HCT116 (cell line): ENCODE measurements around the gene SRGAP3. TPM values are rescaled to one million over a fixed set of nuclear protein-coding genes. Genes with fewer than 3 reads are reported as not detected.

Experiments used
- ATAC-seq: fragments of 200-7000 bp; cut with Tn5 transposase; 2 replicates; pipeline ENCODE4 v1.9.1; 2020; ENCODE audit warnings: mild to moderate bottlenecking, moderate library complexity
- BruUV-seq: library from RNA; stranded (reverse); fragments of 400-500 nt; replicated peaks from 2 replicates; lab custom pipeline; 2021; lab: Mats Ljungman, UMichigan
- CTCF ChIA-PET: fragments of 300-600 bp; sonication (Branson Sonifier 250); formaldehyde crosslinking; loops from one replicate; lab custom pipeline; 2021; ENCODE audit warnings: antibody characterized with exemption; lab: Charles Lee
- POLR2A ChIA-PET: fragments of 300-600, 350-600 bp; sonication (Branson Sonifier 250); formaldehyde crosslinking; loops from one replicate; lab custom pipeline; 2021; ENCODE audit warnings: antibody characterized with exemption; lab: Charles Lee
- RAD21 ChIA-PET, 2 experiments: fragments of 300-600 bp; sonication (Branson Sonifier 250); formaldehyde crosslinking; loops; one replicate each; lab custom pipeline; 2023; ENCODE audit warnings: low total read pairs in 2 of 2; ENCODE audit not compliant: uncharacterized antibody in 2 of 2, unreplicated experiment in 2 of 2, low non-redundant PET in 1 of 2; lab: Charles Lee
- DNase-seq: peaks from one replicate; pipeline ENCODE4 v3.0.0-alpha.2; 2010; ENCODE audit warnings: low read depth, low spot score
- H2AFZ ChIP-seq: fragments of 200-600 bp; shearing (Covaris generic), sonication (generic); 2 replicates; pipeline ENCODE4 v1.6.1; 2017; ENCODE audit warnings: low read depth, mixed run types, mixed read lengths, antibody characterized with exemption, low read length; ENCODE audit not compliant: poor library complexity, severe bottlenecking
- H3K27ac ChIP-seq: 2 replicates; pipeline ENCODE4 v1.5.1; 2012; ENCODE audit warnings: low read depth, low read length
- H3K27me3 ChIP-seq: fragments of 200-600 bp; sonication (generic); 2 replicates; pipeline ENCODE4 v1.6.1; 2016; ENCODE audit warnings: mixed run types, low read length, mixed read lengths; ENCODE audit not compliant: insufficient read depth
- H3K36me3 ChIP-seq, 2 experiments: fragments of 200-500 bp in 1 of 2; fragments of 200-600 bp in 1 of 2; sonication (Bioruptor generic) in 1 of 2; sonication (generic) in 1 of 2; 2 replicates each; pipeline versions ENCODE4 v1.5.1 to v1.6.1; 2014 to 2016; ENCODE audit warnings: low read length in 2 of 2, inconsistent platforms in 1 of 2, mixed read lengths in 1 of 2, mixed run types in 1 of 2; ENCODE audit not compliant: insufficient read depth in 2 of 2, control insufficient read depth in 1 of 2
- H3K4me1 ChIP-seq, 2 experiments: fragments of 200-600 bp in 1 of 2; sonication (generic) in 1 of 2; 2 replicates each; pipeline versions ENCODE4 v1.5.1 to v1.6.1; 2012 to 2017; ENCODE audit warnings: low read length in 2 of 2, inconsistent platforms in 1 of 2, mild to moderate bottlenecking in 1 of 2, mixed read lengths in 1 of 2, mixed run types in 1 of 2, moderate library complexity in 1 of 2; ENCODE audit not compliant: insufficient read depth in 2 of 2, control insufficient read depth in 1 of 2
- H3K4me2 ChIP-seq: fragments of 200-600 bp; sonication (generic); 2 replicates; pipeline ENCODE4 v1.6.1; 2017; ENCODE audit warnings: mixed run types, low read length, mixed read lengths
- H3K4me3 ChIP-seq, 2 experiments: fragments of 200-600 bp in 1 of 2; sonication (generic) in 1 of 2; replicated peaks in 1 of 2; 2 replicates each; pipeline ENCODE4 v1.5.1; 2011 to 2016; ENCODE audit warnings: low read length in 2 of 2, control low read depth in 1 of 2, low read depth in 1 of 2, mild to moderate bottlenecking in 1 of 2, mixed read lengths in 1 of 2, mixed run types in 1 of 2
- H3K79me2 ChIP-seq: fragments of 200-600 bp; sonication (generic); 2 replicates; pipeline ENCODE4 v1.6.1; 2017; ENCODE audit warnings: mild to moderate bottlenecking, mixed run types, low read length, moderate library complexity, mixed read lengths; ENCODE audit not compliant: insufficient read depth
- H3K9ac ChIP-seq: fragments of 200-600 bp; sonication (generic); 2 replicates; pipeline ENCODE4 v1.6.1; 2016; ENCODE audit warnings: low read length, mixed read lengths
- H3K9me2 ChIP-seq: fragments of 200-600 bp; sonication (generic), shearing (Covaris generic); 2 replicates; pipeline ENCODE4 v1.6.1; 2017; ENCODE audit warnings: mixed run types, mild to moderate bottlenecking, moderate library complexity; ENCODE audit not compliant: insufficient read depth
- H3K9me3 ChIP-seq, 2 experiments: fragments of 200-500 bp in 1 of 2; fragments of 200-600 bp in 1 of 2; sonication (Bioruptor generic) in 1 of 2; sonication (generic) in 1 of 2; 2 replicates each; pipeline ENCODE4 v1.6.1; 2014 to 2017; ENCODE audit warnings: low read length in 2 of 2, mixed read lengths in 2 of 2, inconsistent platforms in 1 of 2, low read depth in 1 of 2, mild to moderate bottlenecking in 1 of 2, mixed run types in 1 of 2, moderate library complexity in 1 of 2; ENCODE audit not compliant: control insufficient read depth in 1 of 2, insufficient read depth in 1 of 2
- H4K20me1 ChIP-seq: fragments of 200-600 bp; sonication (generic), shearing (Covaris generic); 2 replicates; pipeline ENCODE4 v1.6.1; 2017; ENCODE audit warnings: mixed run types, mild to moderate bottlenecking, moderate library complexity; ENCODE audit not compliant: insufficient read depth
- CEBPB ChIP-seq: IDR thresholded peaks from 2 replicates; pipeline ENCODE4 v1.6.1; 2012; ENCODE audit warnings: low read depth
- EZH2phosphoT487 ChIP-seq: fragments of 200-600 bp; IDR thresholded peaks from 2 replicates; pipeline ENCODE4 v1.6.1; 2018; ENCODE audit warnings: antibody characterized with exemption, borderline replicate concordance
- FOSL1 ChIP-seq: IDR thresholded peaks from 2 replicates; pipeline ENCODE4 v1.6.1; 2012; ENCODE audit warnings: low read depth
- YY1 ChIP-seq: IDR thresholded peaks from 2 replicates; pipeline ENCODE4 v1.6.1; 2011; ENCODE audit warnings: low read length, low read depth, moderate library complexity, mild to moderate bottlenecking; ENCODE audit not compliant: insufficient replicate concordance; ENCODE audit errors: extremely low read depth
- ZFX ChIP-seq: fragments of 450-650 bp; IDR thresholded peaks from 2 replicates; pipeline ENCODE4 v1.6.1; 2017
- ZNF274 ChIP-seq: fragments of 200-500 bp; sonication (Bioruptor generic); IDR thresholded peaks from 2 replicates; pipeline ENCODE4 v1.6.1; 2014; ENCODE audit warnings: mild to moderate bottlenecking, low read depth, low read length, inconsistent platforms
- intact Hi-C: fragments of 100-400 bp; cut with micrococcal nuclease; formaldehyde crosslinking; loops from 2 replicates; pipeline ENCODE4 v1.10.0; 2022
- total RNA-seq: library from RNA; stranded (reverse); gene quantifications from one replicate; pipeline ENCODE4 v1.2.1, GENCODE V29; 2021; ENCODE audit not compliant: unreplicated experiment
- TF ChIP-seq, protein P1 (sequence below): IDR thresholded peaks from 2 replicates; pipeline ENCODE4 v1.6.1; 2012; ENCODE audit warnings: low read depth

Gene SRGAP3
- total RNA-seq, 1 experiment from 2014 or later: 8.3 TPM

DNA sequence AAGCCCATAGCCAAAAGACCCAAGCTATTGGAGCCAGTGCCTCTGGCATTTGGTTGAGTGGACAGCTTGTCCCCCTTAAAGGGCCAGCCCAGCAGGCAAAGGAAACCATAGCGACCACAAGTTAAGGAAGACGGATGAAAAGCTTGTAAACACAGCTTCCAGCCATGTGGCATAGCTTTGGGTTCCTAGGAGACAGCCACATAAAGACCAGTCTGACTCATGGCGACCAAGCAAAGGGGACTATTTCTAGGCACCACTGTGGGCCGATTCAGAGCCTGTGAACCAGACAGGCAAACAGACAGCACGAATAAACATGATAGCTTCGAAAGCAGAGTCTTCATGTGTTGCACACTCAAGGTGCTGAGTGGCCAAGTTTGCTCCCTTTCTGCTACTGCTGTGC is 30.5 kb upstream of the SRGAP3 start (continued):
- TF ChIP-seq, protein P1, sequence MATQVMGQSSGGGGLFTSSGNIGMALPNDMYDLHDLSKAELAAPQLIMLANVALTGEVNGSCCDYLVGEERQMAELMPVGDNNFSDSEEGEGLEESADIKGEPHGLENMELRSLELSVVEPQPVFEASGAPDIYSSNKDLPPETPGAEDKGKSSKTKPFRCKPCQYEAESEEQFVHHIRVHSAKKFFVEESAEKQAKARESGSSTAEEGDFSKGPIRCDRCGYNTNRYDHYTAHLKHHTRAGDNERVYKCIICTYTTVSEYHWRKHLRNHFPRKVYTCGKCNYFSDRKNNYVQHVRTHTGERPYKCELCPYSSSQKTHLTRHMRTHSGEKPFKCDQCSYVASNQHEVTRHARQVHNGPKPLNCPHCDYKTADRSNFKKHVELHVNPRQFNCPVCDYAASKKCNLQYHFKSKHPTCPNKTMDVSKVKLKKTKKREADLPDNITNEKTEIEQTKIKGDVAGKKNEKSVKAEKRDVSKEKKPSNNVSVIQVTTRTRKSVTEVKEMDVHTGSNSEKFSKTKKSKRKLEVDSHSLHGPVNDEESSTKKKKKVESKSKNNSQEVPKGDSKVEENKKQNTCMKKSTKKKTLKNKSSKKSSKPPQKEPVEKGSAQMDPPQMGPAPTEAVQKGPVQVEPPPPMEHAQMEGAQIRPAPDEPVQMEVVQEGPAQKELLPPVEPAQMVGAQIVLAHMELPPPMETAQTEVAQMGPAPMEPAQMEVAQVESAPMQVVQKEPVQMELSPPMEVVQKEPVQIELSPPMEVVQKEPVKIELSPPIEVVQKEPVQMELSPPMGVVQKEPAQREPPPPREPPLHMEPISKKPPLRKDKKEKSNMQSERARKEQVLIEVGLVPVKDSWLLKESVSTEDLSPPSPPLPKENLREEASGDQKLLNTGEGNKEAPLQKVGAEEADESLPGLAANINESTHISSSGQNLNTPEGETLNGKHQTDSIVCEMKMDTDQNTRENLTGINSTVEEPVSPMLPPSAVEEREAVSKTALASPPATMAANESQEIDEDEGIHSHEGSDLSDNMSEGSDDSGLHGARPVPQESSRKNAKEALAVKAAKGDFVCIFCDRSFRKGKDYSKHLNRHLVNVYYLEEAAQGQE: no peak

DNA sequence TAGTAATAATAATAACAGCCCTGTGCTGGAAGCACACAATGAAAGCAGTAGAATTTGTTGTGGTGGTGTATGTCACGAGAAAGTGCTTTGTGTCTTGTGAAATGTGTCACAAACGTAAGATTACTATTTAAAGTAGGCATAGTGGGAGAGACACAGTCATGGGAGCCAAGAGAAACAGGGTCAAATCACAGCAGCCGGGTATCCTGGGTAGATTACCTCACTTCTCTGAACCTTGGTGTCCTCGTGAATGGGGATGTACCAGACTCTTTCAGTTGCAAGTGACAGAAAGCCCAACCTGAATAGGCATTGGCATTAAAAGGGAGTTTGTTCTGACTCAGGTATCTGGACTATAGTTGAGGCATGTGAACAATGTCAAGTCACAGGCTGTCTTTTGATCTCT is 29.1 kb upstream of the SRGAP3 start:
- Histone ChIP-seq H3K27ac (no peak overlapping the region), H3K36me3 (no peaks in the 10 kb centered on the region; a peak in 1 of 4 replicates), H3K9ac (no peak overlapping the region), H4K20me1 (no peaks in the 10 kb centered on the region), H2AFZ (no peak overlapping the region), H3K79me2 (no peaks in the 10 kb centered on the region), H3K9me2 (no peaks in the 10 kb centered on the region), H3K27me3 (no peaks in the 10 kb centered on the region), H3K4me3 (no peak overlapping the region), H3K4me1 (peaks cover 2 to 5% of the 10 kb centered on the region in 2 experiments; a peak in 3 of 4 replicates), H3K9me3 (no peaks in the 10 kb centered on the region), H3K4me2 (no peak overlapping the region)
- ChIA-PET RAD21 (no interaction called here), CTCF (no interaction called here), POLR2A (no interaction called here)
- TF ChIP-seq ZFX (no peak), EZH2phosphoT487 (no peak), CEBPB (no peak), ZNF274 (no peak), YY1 (no peak), FOSL1 (no peak)
- no peak for ATAC-seq
- no peak for DNase-seq
- intact Hi-C loops: no loop called here
- no TSS peak for BruUV-seq
